ENCODE measurements around the gene FAM25A. TPM values are rescaled to one million over a fixed set of nuclear protein-coding genes. Genes with fewer than 3 reads are reported as not detected.

FAM25A gene
- total and polyA plus RNA-seq, 2 donors = 0.47 to 26.9 TPM

GRCh38 chr10:87068281-87068680 lies 48.2 kb downstream of the FAM25A start:
- Histone ChIP-seq H3K4me1 (ENCODE audit: control insufficient read depth in 2 of 2, insufficient read depth in 2 of 2, low read length in 2 of 2) (no peaks in the 10 kb centered on the region), H3K27ac (ENCODE audit: low read depth in 1 of 2, low read length in 1 of 2) (no peak overlapping the region), H3K4me3 (ENCODE audit: low read length in 2 of 2) (no peak overlapping the region), H3K36me3 (ENCODE audit: control insufficient read depth in 2 of 2, insufficient read depth in 2 of 2, low read length in 1 of 2) (peaks cover 29 to 47% of the 10 kb centered on the region in 2 donors), H3K27me3 (ENCODE audit: control insufficient read depth in 2 of 2, insufficient read depth in 1 of 2, low read length in 1 of 2) (no peaks in the 10 kb centered on the region), H3K9me3 (ENCODE audit: control insufficient read depth in 2 of 2, insufficient read depth in 1 of 2, low read length in 1 of 2) (no peaks in the 10 kb centered on the region)
- WGBS = 99% methylated on average over 1 of the region's 1 CpG
- no peak for DNase-seq (ENCODE audit: low read depth in 6 of 9, low spot score in 9 of 9)

- H3K9me3 ChIP-seq (ENCODE audit: control insufficient read depth in 2 of 2, insufficient read depth in 1 of 2, low read length in 1 of 2) = no peaks in the 10 kb centered on the region
- peaks cover 8 to 17% of the 10 kb centered on the region in 2 donors for H3K36me3 ChIP-seq (ENCODE audit: control insufficient read depth in 2 of 2, insufficient read depth in 2 of 2, low read length in 1 of 2)
- no peak overlapping the region for H3K4me3 ChIP-seq (ENCODE audit: low read length in 2 of 2)
- 97% methylated on average over 2 of the region's 2 CpGs for WGBS
- no peak overlapping the region for H3K27ac ChIP-seq (ENCODE audit: low read depth in 1 of 2, low read length in 1 of 2)
- no peaks in the 10 kb centered on the region for H3K4me1 ChIP-seq (ENCODE audit: control insufficient read depth in 2 of 2, insufficient read depth in 2 of 2, low read length in 2 of 2)
- H3K27me3 ChIP-seq (ENCODE audit: control insufficient read depth in 2 of 2, insufficient read depth in 1 of 2, low read length in 1 of 2) = no peaks in the 10 kb centered on the region
- DNase-seq (ENCODE audit: low read depth in 6 of 9, low spot score in 9 of 9) = no peak
Observed at GRCh38 chr10:87072449-87072848, 52.4 kb downstream of the FAM25A start.

Other genes starting within 250 kb of the FAM25A start
- gene MMRN2, start 62.7 kb upstream of the FAM25A start, total RNA-seq = 6.8 TPM
- 9.3 TPM for gene MMRN2, start 62.7 kb upstream of the FAM25A start, polyA plus RNA-seq
- gene SNCG, start 61.7 kb upstream of the FAM25A start, total RNA-seq = 27.5 TPM
- gene SNCG, start 61.7 kb upstream of the FAM25A start, polyA plus RNA-seq = 69.4 TPM
- gene ADIRF, start 51.8 kb upstream of the FAM25A start, total RNA-seq = 23.8 TPM
- 196 TPM for gene ADIRF, start 51.8 kb upstream of the FAM25A start, polyA plus RNA-seq
- 93.7 TPM for gene GLUD1, start 74.5 kb downstream of the FAM25A start, total RNA-seq
- 65.9 TPM for gene GLUD1, start 74.5 kb downstream of the FAM25A start, polyA plus RNA-seq
- gene SHLD2, start 74.9 kb downstream of the FAM25A start, total RNA-seq = 22.3 TPM
- 17.9 TPM for gene SHLD2, start 74.9 kb downstream of the FAM25A start, polyA plus RNA-seq
- 0.42 TPM for gene NUTM2A, start 205.2 kb downstream of the FAM25A start, total RNA-seq
- 2.9 TPM for gene NUTM2A, start 205.2 kb downstream of the FAM25A start, polyA plus RNA-seq

All from thymus (tissue), 11 donors.